ENCODE measurements around the gene IL25.

IL25 gene

GRCh38 chr14:23353433-23353780 is 19.2 kb upstream of the IL25 start:
- DNase-seq (ENCODE audit: low read depth), result no peak

GRCh38 chr14:23354990-23355389 is 17.6 kb upstream of the IL25 start:
- DNase-seq (ENCODE audit: low read depth), result no peak

GRCh38 chr14:23355871-23356435 is 16.7 kb upstream of the IL25 start:
- no peak for DNase-seq (ENCODE audit: low read depth)

GRCh38 chr14:23356662-23357061 is 15.9 kb upstream of the IL25 start:
- DNase-seq (ENCODE audit: low read depth), result no peak

GRCh38 chr14:23357261-23357660 is 15.3 kb upstream of the IL25 start:
- no peak for DNase-seq (ENCODE audit: low read depth)

GRCh38 chr14:23358042-23358441 is 14.6 kb upstream of the IL25 start:
- DNase-seq (ENCODE audit: low read depth), result no peak

- DNase-seq (ENCODE audit: low read depth), result no peak
Observed at GRCh38 chr14:23358553-23359166, 13.9 kb upstream of the IL25 start.

- no peak for DNase-seq (ENCODE audit: low read depth)
Observed at GRCh38 chr14:23359167-23359626, 13.4 kb upstream of the IL25 start.

GRCh38 chr14:23359722-23360447 is 12.7 kb upstream of the IL25 start:
- no peak for DNase-seq (ENCODE audit: low read depth)

GRCh38 chr14:23360496-23360895 is 12.1 kb upstream of the IL25 start:
- DNase-seq (ENCODE audit: low read depth), result no peak

- DNase-seq (ENCODE audit: low read depth), result no peak
Observed at GRCh38 chr14:23361320-23361719, 11.3 kb upstream of the IL25 start.

GRCh38 chr14:23361763-23362162 is 10.8 kb upstream of the IL25 start:
- DNase-seq (ENCODE audit: low read depth), result no peak

- DNase-seq (ENCODE audit: low read depth), result no peak
Observed at GRCh38 chr14:23362200-23362599, 10.4 kb upstream of the IL25 start.

GRCh38 chr14:23364164-23365035 is 8.2 kb upstream of the IL25 start:
- DNase-seq (ENCODE audit: low read depth), result no peak

- DNase-seq (ENCODE audit: low read depth), result no peak
Observed at GRCh38 chr14:23365036-23365731, 7.4 kb upstream of the IL25 start, which contains the start of gene EFS. TSS of gene EFS (minus strand) at chr14:23365172. CDS start at chr14:23365025, 147 bp downstream.

GRCh38 chr14:23365732-23366425 is 6.7 kb upstream of the IL25 start:
- DNase-seq (ENCODE audit: low read depth), result no peak

- no peak for DNase-seq (ENCODE audit: low read depth)
Observed at GRCh38 chr14:23366426-23366921, 6.1 kb upstream of the IL25 start.

GRCh38 chr14:23370221-23370620 is 2.4 kb upstream of the IL25 start:
- no peak for DNase-seq (ENCODE audit: low read depth)

GRCh38 chr14:23371865-23372264 is 744 bp upstream of the IL25 start:
- DNase-seq (ENCODE audit: low read depth), result no peak

- no peak for DNase-seq (ENCODE audit: low read depth)
Observed at GRCh38 chr14:23373041-23373440, 432 bp downstream of the IL25 start.
